H9 (cell line): Measurements from ENCODE around the gene CTIF. TPM values are rescaled to one million over a fixed set of nuclear protein-coding genes. Genes with fewer than 3 reads are reported as not detected.
A peak's percentile ranks its signal among the peaks of the same experiment; 100 is the strongest.

Source experiments
- DNase-seq: peaks from one replicate; pipeline ENCODE4 v3.0.0-alpha.2; 2017
- H2AFZ ChIP-seq: one replicate; pipeline ENCODE4 v1.6.1; 2013; ENCODE audit warnings: mild to moderate bottlenecking, low read length, control low read depth, moderate library complexity
- H2AK5ac ChIP-seq: 2 replicates; pipeline ENCODE4 v1.6.1; 2013; ENCODE audit warnings: low read length, control low read depth, mixed read lengths; ENCODE audit not compliant: insufficient read length
- H2BK120ac ChIP-seq: one replicate; pipeline ENCODE4 v1.6.1; 2013; ENCODE audit warnings: low read depth, mild to moderate bottlenecking, low read length, control low read depth, inconsistent platforms; ENCODE audit not compliant: poor library complexity, severe bottlenecking
- H2BK12ac ChIP-seq: 2 replicates; pipeline ENCODE4 v1.6.1; 2013; ENCODE audit warnings: low read length, control low read depth, mixed read lengths, low read depth; ENCODE audit not compliant: insufficient read length
- H2BK15ac ChIP-seq: 2 replicates; pipeline ENCODE4 v1.6.1; 2013; ENCODE audit warnings: low read depth, low read length, control low read depth
- H2BK20ac ChIP-seq: one replicate; pipeline ENCODE4 v1.6.1; 2013; ENCODE audit warnings: low read depth, mild to moderate bottlenecking, low read length, control low read depth, inconsistent platforms; ENCODE audit not compliant: poor library complexity, severe bottlenecking
- H2BK5ac ChIP-seq: 2 replicates; pipeline ENCODE4 v1.6.1; 2013; ENCODE audit warnings: low read length, control low read depth, mixed read lengths; ENCODE audit not compliant: insufficient read length
- H3K14ac ChIP-seq: 2 replicates; pipeline ENCODE4 v1.6.1; 2013; ENCODE audit warnings: low read length, control low read depth; ENCODE audit not compliant: insufficient read depth
- H3K18ac ChIP-seq: 2 replicates; pipeline ENCODE4 v1.6.1; 2013; ENCODE audit warnings: low read depth, mild to moderate bottlenecking, mixed read lengths, low read length, control low read depth; ENCODE audit not compliant: insufficient read length
- H3K23ac ChIP-seq: 2 replicates; pipeline ENCODE4 v1.6.1; 2013; ENCODE audit warnings: low read length, control low read depth, mixed read lengths, low read depth; ENCODE audit not compliant: insufficient read length
- H3K23me2 ChIP-seq: 2 replicates; pipeline ENCODE4 v1.6.1; 2013; ENCODE audit warnings: low read depth, mild to moderate bottlenecking, mixed read lengths, low read length, control low read depth; ENCODE audit not compliant: insufficient read length, poor library complexity, severe bottlenecking
- H3K27ac ChIP-seq: 2 replicates; pipeline ENCODE4 v1.5.1; 2013; ENCODE audit warnings: low read length, control low read depth, mixed read lengths, low read depth; ENCODE audit not compliant: insufficient read length
- H3K27me3 ChIP-seq: 2 replicates; pipeline ENCODE4 v1.6.1; 2013; ENCODE audit warnings: low read length, control low read depth, inconsistent platforms; ENCODE audit not compliant: insufficient read depth
- H3K4ac ChIP-seq: 2 replicates; pipeline ENCODE4 v1.6.1; 2013; ENCODE audit warnings: low read depth, mild to moderate bottlenecking, control low read depth, inconsistent platforms, low read length, moderate library complexity
- H3K4me1 ChIP-seq: 2 replicates; pipeline ENCODE4 v1.6.1; 2013; ENCODE audit warnings: low read length, control low read depth, inconsistent platforms; ENCODE audit not compliant: insufficient read depth
- H3K4me2 ChIP-seq: 2 replicates; pipeline ENCODE4 v1.6.1; 2013; ENCODE audit warnings: low read length, control low read depth, mixed read lengths; ENCODE audit not compliant: insufficient read length, insufficient read depth
- H3K56ac ChIP-seq: 2 replicates; pipeline ENCODE4 v1.6.1; 2013; ENCODE audit warnings: low read depth, mild to moderate bottlenecking, mixed read lengths, low read length, control low read depth; ENCODE audit not compliant: insufficient read length
- H3K79me1 ChIP-seq: 2 replicates; pipeline ENCODE4 v1.6.1; 2013; ENCODE audit warnings: low read depth, mild to moderate bottlenecking, moderate library complexity, low read length, control low read depth, inconsistent platforms; ENCODE audit not compliant: insufficient read depth, poor library complexity, severe bottlenecking
- H3K79me2 ChIP-seq: 2 replicates; pipeline ENCODE4 v1.6.1; 2013; ENCODE audit warnings: low read length, control low read depth, inconsistent platforms; ENCODE audit not compliant: insufficient read depth
- H3K9ac ChIP-seq: 2 replicates; pipeline ENCODE4 v1.6.1; 2013; ENCODE audit warnings: low read length, control low read depth, mixed read lengths; ENCODE audit not compliant: insufficient read length; ENCODE audit errors: extremely low read depth
- H3K9me3 ChIP-seq: one replicate; pipeline ENCODE4 v1.6.1; 2013; ENCODE audit warnings: low read depth, low read length, inconsistent platforms; ENCODE audit not compliant: control insufficient read depth
- H3T11ph ChIP-seq: one replicate; pipeline ENCODE4 v1.6.1; 2013; ENCODE audit warnings: mild to moderate bottlenecking, low read length, control low read depth, inconsistent platforms
- H4K20me1 ChIP-seq: one replicate; pipeline ENCODE4 v1.6.1; 2013; ENCODE audit not compliant: control insufficient read depth, insufficient read length, insufficient read depth
- H4K5ac ChIP-seq: 2 replicates; pipeline ENCODE4 v1.6.1; 2013; ENCODE audit warnings: low read depth, mild to moderate bottlenecking, mixed read lengths, low read length, control low read depth; ENCODE audit not compliant: insufficient read length
- H4K8ac ChIP-seq: replicated peaks from 2 replicates; pipeline ENCODE4 v1.6.1; 2013; ENCODE audit warnings: low read length, control low read depth, mixed read lengths, low read depth; ENCODE audit not compliant: insufficient read length
- H4K91ac ChIP-seq: 2 replicates; pipeline ENCODE4 v1.6.1; 2013; ENCODE audit warnings: low read depth, mild to moderate bottlenecking, moderate library complexity, mixed read lengths, low read length, control low read depth; ENCODE audit not compliant: insufficient read length
- H3K27ac Mint-ChIP-seq, 3 experiments: 2 replicates in 2 of 3; 3 replicates in 1 of 3; pipeline ENCODE4 v1.8.0; 2020 to 2021; ENCODE audit warnings: mixed read lengths in 3 of 3, mild to moderate bottlenecking in 1 of 3, moderate library complexity in 1 of 3
- H3K27me3 Mint-ChIP-seq: 2 replicates; pipeline ENCODE4 v1.8.0; 2021; ENCODE audit warnings: low read depth, mild to moderate bottlenecking, moderate library complexity, mixed read lengths
- H3K36me3 Mint-ChIP-seq, 3 experiments: 2 replicates in 2 of 3; 3 replicates in 1 of 3; pipeline ENCODE4 v1.8.0; 2020 to 2021; ENCODE audit warnings: low read depth in 3 of 3, mixed read lengths in 3 of 3; ENCODE audit not compliant: insufficient read depth in 1 of 3
- H3K4me1 Mint-ChIP-seq, 2 experiments: 2 replicates each; pipeline ENCODE4 v1.8.0; 2020; ENCODE audit warnings: mixed read lengths in 2 of 2
- H3K4me3 Mint-ChIP-seq, 2 experiments: 2 replicates in 1 of 2; 3 replicates in 1 of 2; pipeline ENCODE4 v1.8.0; 2020 to 2021; ENCODE audit warnings: mild to moderate bottlenecking in 2 of 2, mixed read lengths in 2 of 2, moderate library complexity in 1 of 2
- H3K9me3 Mint-ChIP-seq, 2 experiments: 2 replicates in 1 of 2; 3 replicates in 1 of 2; pipeline ENCODE4 v1.8.0; 2020; ENCODE audit warnings: mild to moderate bottlenecking in 2 of 2, mixed read lengths in 2 of 2, moderate library complexity in 1 of 2
- WGBS: extraction: QIAGEN DNeasy Blood & Tissue Kit; methylation state at CpG from one replicate; pipeline ENCODE4 v1.1.7; 2013; ENCODE audit warnings: missing lambda C conversion rate, low lambda C conversion rate, mixed read lengths; ENCODE audit not compliant: insufficient read length; ENCODE audit errors: extremely low coverage; 5-methylcytosine and 5-hydroxymethylcytosine counted together
- total RNA-seq: library from RNA; stranded (reverse); gene quantifications from 2 replicates; pipeline ENCODE4 v1.2.1, GENCODE V29; 2021
- TF ChIP-seq, protein P1 (sequence below): fragments of 200-600 bp; sonication (generic); conservative IDR thresholded peaks from 3 replicates; pipeline ENCODE4 v1.8.0; 2021; ENCODE audit warnings: antibody characterized with exemption, mild to moderate bottlenecking

Gene CTIF
- total RNA-seq, 1 experiment from 2014 or later = 15.8 TPM

DNA sequence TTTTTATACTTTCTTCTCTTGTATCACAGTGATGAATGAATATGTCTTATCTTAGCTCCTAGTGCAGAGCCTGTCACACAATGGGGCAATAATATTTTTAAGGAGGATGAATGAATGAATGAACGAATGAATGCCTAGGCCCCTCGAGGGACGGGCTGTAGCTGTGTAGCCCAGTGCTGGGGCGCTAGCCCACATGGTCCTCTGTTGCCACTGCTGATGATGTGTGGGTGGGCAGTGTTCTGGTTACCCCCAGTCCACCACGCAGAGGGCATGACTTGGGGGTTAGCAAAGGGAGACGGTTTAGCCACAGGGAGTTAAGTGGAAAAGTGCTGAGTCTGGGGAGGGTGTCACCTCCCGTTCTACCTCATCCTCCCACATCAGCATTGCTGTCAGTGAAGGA is 277.7 kb downstream of the CTIF start:
- no peak overlapping the region for H3K27ac ChIP-seq
- no peak overlapping the region for H3K23ac ChIP-seq
- H2BK5ac ChIP-seq = no peak overlapping the region
- no peak overlapping the region for H2AK5ac ChIP-seq
- Mint-ChIP-seq H3K27me3 (no peaks in the 10 kb centered on the region), H3K4me3 (no peak overlapping the region), H3K4me1 (no peaks in the 10 kb centered on the region), H3K27ac (no peak overlapping the region), H3K9me3 (no peaks in the 10 kb centered on the region), H3K36me3 (peaks cover 0 to 4% (median 0%) of the 10 kb centered on the region in 3 experiments; a peak in 3 of 7 replicates)
- no peak overlapping the region for H4K5ac ChIP-seq
- H2BK20ac ChIP-seq = no peak overlapping the region
- H3K18ac ChIP-seq = no peak overlapping the region
- no peak overlapping the region for H2BK12ac ChIP-seq
- DNase-seq = no peak
- no peaks in the 10 kb centered on the region for H3K79me1 ChIP-seq
- H3T11ph ChIP-seq = no peak overlapping the region
- H3K4ac ChIP-seq = no peak overlapping the region
- H3K23me2 ChIP-seq = no peaks in the 10 kb centered on the region
- H4K91ac ChIP-seq = no peak overlapping the region
- no peak overlapping the region for H2AFZ ChIP-seq
- no peaks in the 10 kb centered on the region for H3K79me2 ChIP-seq
- H3K9me3 ChIP-seq = no peaks in the 10 kb centered on the region
- no peaks in the 10 kb centered on the region for H3K27me3 ChIP-seq
- H3K4me1 ChIP-seq = no peaks in the 10 kb centered on the region
- no CpG with 5 or more reads among the region's 7 CpGs for WGBS
- H2BK15ac ChIP-seq = no peak overlapping the region
- no peak overlapping the region for H2BK120ac ChIP-seq
- H3K56ac ChIP-seq = no peak overlapping the region
- no peaks in the 10 kb centered on the region for H4K20me1 ChIP-seq
- no peak overlapping the region for H4K8ac ChIP-seq
- H3K4me2 ChIP-seq = no peak overlapping the region
- peak overlapping the region; percentile 53; the same call in 1 of the 2 replicates for H3K14ac ChIP-seq
- TF ChIP-seq, protein P1, sequence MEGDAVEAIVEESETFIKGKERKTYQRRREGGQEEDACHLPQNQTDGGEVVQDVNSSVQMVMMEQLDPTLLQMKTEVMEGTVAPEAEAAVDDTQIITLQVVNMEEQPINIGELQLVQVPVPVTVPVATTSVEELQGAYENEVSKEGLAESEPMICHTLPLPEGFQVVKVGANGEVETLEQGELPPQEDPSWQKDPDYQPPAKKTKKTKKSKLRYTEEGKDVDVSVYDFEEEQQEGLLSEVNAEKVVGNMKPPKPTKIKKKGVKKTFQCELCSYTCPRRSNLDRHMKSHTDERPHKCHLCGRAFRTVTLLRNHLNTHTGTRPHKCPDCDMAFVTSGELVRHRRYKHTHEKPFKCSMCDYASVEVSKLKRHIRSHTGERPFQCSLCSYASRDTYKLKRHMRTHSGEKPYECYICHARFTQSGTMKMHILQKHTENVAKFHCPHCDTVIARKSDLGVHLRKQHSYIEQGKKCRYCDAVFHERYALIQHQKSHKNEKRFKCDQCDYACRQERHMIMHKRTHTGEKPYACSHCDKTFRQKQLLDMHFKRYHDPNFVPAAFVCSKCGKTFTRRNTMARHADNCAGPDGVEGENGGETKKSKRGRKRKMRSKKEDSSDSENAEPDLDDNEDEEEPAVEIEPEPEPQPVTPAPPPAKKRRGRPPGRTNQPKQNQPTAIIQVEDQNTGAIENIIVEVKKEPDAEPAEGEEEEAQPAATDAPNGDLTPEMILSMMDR = no peak
- H3K9ac ChIP-seq = no peak overlapping the region
